BJ (cell line): Measurements from ENCODE around the gene DCN. TPM values are rescaled to one million over a fixed set of nuclear protein-coding genes. Genes with fewer than 3 reads are reported as not detected.

Experiments
- CTCF ChIA-PET: fragments of 350-600 bp; formaldehyde crosslinking; extraction: SDS; loops from one replicate; lab custom pipeline; 2021; ENCODE audit warnings: antibody characterized with exemption, inconsistent platforms; lab: Yijun Ruan, JAX
- POLR2A ChIA-PET: fragments of 300-600 bp; sonication (Branson Sonifier 250); formaldehyde crosslinking; extraction: SDS; loops from one replicate; lab custom pipeline; 2021; ENCODE audit warnings: antibody characterized with exemption; lab: Charles Lee
- DNase-seq: peaks from one replicate; pipeline ENCODE4 v3.0.0-alpha.2; 2011; ENCODE audit warnings: low read depth
- H3K27me3 ChIP-seq: 2 replicates; pipeline ENCODE4 v1.6.0; 2011; ENCODE audit warnings: low read length; ENCODE audit not compliant: control insufficient read depth, insufficient read depth
- H3K36me3 ChIP-seq: 2 replicates; pipeline ENCODE4 v1.5.1; 2011; ENCODE audit warnings: low read length; ENCODE audit not compliant: control insufficient read depth, insufficient read depth
- H3K4me3 ChIP-seq: 2 replicates; pipeline ENCODE4 v1.5.1; 2011; ENCODE audit warnings: low read depth, mild to moderate bottlenecking, control low read depth, low read length
- polyA plus RNA-seq: library from polyadenylated mRNA; depleted of rRNA; stranded (reverse); fragments of >200 nt; gene quantifications from 2 replicates; pipeline ENCODE4 v1.2.3, GENCODE V29; 2011
- TF ChIP-seq, protein P1 (sequence below): IDR thresholded peaks from 2 replicates; pipeline ENCODE4 v1.5.1; 2011; ENCODE audit warnings: low read depth, mild to moderate bottlenecking, control low read depth, inconsistent platforms, low read length, moderate library complexity; ENCODE audit not compliant: insufficient read depth

DCN gene
- polyA plus RNA-seq, 1 experiment: 823 TPM

GRCh38 chr12:91127306-91127705 lies 55.3 kb downstream of the DCN start:
- Histone ChIP-seq H3K36me3 (no peaks in the 10 kb centered on the region), H3K4me3 (no peak overlapping the region), H3K27me3 (no peaks in the 10 kb centered on the region)
- no peak for DNase-seq
- ChIA-PET CTCF (no interaction called here), POLR2A (no interaction called here)
- TF ChIP-seq, protein P1, sequence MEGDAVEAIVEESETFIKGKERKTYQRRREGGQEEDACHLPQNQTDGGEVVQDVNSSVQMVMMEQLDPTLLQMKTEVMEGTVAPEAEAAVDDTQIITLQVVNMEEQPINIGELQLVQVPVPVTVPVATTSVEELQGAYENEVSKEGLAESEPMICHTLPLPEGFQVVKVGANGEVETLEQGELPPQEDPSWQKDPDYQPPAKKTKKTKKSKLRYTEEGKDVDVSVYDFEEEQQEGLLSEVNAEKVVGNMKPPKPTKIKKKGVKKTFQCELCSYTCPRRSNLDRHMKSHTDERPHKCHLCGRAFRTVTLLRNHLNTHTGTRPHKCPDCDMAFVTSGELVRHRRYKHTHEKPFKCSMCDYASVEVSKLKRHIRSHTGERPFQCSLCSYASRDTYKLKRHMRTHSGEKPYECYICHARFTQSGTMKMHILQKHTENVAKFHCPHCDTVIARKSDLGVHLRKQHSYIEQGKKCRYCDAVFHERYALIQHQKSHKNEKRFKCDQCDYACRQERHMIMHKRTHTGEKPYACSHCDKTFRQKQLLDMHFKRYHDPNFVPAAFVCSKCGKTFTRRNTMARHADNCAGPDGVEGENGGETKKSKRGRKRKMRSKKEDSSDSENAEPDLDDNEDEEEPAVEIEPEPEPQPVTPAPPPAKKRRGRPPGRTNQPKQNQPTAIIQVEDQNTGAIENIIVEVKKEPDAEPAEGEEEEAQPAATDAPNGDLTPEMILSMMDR: no peak

- H3K4me3 ChIP-seq: no peak overlapping the region
- CTCF ChIA-PET: no interaction called here
- TF ChIP-seq, protein P1: no peak
- POLR2A ChIA-PET: no interaction called here
- H3K36me3 ChIP-seq: no peaks in the 10 kb centered on the region
- no peaks in the 10 kb centered on the region for H3K27me3 ChIP-seq
- DNase-seq: no peak
Measured at GRCh38 chr12:91126516-91126915, 56.1 kb downstream of the DCN start.

- DNase-seq: no peak
- no peaks in the 10 kb centered on the region for H3K36me3 ChIP-seq
- TF ChIP-seq, protein P1: no peak
- ChIA-PET CTCF (interaction anchor here (1.5 kb wide), 1 partner anchor 11 kb away, joined by 3 read pairs; no protein-coding TSS in a partner anchor), POLR2A (interaction anchor here (0.6 kb wide), 2 partner anchors 126 to 1804 kb away, joined by 3 to 25 read pairs; no protein-coding TSS in a partner anchor)
- H3K27me3 ChIP-seq: no peaks in the 10 kb centered on the region
- no peak overlapping the region for H3K4me3 ChIP-seq
Measured at GRCh38 chr12:91123236-91123916, 59.2 kb downstream of the DCN start.

- Histone ChIP-seq H3K27me3 (no peaks in the 10 kb centered on the region), H3K4me3 (no peak overlapping the region), H3K36me3 (no peaks in the 10 kb centered on the region)
- TF ChIP-seq, protein P1: no peak
- no peak for DNase-seq
- ChIA-PET POLR2A (no interaction called here), CTCF (no interaction called here)
Measured at GRCh38 chr12:91120781-91121180, 61.8 kb downstream of the DCN start.

GRCh38 chr12:91119089-91119488 lies 63.5 kb downstream of the DCN start:
- Histone ChIP-seq H3K4me3 (no peak overlapping the region), H3K36me3 (no peaks in the 10 kb centered on the region), H3K27me3 (no peaks in the 10 kb centered on the region)
- ChIA-PET CTCF (interaction anchor here (0.7 kb wide), 1 partner anchor 10 kb away, joined by 3 read pairs; no protein-coding TSS in a partner anchor), POLR2A (no interaction called here)
- DNase-seq: no peak
- TF ChIP-seq, protein P1: no peak
